IPS-11a (cell line): ENCODE measurements around the gene LAMTOR4.

ENCODE experiments used
- H3K4me3 ChIP-seq: one replicate; pipeline ENCODE4 v1.5.1; 2013; ENCODE audit warnings: low read depth, low read length, control low read depth

Gene LAMTOR4

DNA sequence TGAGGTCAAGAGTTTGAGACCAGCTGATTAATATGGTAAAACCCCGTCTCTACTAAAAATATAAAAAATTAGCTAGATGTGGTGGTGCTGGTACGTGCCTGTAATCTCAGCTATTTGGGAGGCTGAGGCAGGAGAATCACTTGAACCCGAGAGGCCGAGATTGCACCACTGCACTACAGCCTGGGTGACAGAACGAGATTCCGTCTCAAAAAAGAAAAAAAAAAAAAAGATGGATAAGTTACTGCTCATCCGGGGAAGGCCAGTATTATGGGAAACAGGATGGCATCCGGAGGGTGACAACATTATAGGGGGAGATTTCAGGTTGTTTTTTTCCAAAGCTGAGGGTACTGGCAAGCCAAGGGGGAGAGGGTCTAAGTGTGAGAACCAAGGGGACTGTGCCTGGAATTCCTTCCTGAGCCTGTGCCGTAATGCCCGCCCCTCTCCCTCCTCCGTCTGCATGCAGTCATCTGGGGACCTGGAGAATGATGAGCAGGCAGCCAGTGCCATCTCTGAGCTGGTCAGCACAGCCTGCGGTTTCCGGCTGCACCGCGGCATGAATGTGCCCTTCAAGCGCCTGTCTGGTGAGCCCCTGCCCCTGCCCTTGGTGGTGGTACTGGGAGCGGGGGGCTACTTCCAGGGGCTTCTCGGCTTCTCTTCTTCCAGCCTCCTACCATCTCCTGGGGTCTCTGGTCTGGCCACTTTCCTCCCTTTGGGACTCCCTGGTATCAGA lies 4.4 kb downstream of the LAMTOR4 start:
- H3K4me3 ChIP-seq, result no peak overlapping the region

DNA sequence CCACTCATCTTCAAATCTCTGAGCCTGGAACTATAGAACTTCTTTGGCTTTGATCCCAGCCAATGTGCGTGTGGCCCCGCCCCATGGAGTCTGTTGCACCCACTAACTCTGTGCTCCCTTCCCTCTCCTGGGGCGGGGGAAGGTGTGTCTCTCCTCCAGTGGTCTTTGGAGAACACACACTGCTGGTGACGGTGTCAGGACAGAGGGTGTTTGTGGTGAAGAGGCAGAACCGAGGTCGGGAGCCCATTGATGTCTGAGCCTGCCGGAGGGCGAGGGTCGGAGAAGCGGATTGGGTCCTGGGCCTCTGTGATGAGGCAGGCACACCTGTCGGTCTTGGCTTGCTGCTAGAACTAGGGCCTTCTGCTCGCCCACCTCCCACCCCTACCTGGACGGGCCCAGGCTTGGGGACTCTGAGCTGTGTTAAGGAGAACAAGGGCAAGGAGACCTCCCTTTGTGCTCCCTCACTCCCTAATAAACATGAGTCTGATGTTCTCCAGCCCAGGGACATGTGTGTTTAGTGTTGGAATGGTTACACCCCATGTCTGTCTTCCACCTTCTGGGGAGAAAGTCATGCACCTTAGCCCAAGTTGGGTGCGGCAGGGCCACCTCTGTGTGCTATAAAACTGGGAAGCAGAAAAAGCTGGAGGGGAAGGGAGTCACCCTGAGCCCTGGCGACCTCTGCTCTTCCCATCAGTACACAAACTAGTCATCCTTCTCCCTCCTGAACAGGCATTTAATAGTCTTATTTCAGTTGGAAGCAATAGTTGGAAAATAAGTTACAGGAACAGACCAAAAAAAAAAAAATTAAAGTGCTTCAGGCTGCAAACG lies 5.2 kb downstream of the LAMTOR4 start:
- H3K4me3 ChIP-seq, result no peak overlapping the region

DNA sequence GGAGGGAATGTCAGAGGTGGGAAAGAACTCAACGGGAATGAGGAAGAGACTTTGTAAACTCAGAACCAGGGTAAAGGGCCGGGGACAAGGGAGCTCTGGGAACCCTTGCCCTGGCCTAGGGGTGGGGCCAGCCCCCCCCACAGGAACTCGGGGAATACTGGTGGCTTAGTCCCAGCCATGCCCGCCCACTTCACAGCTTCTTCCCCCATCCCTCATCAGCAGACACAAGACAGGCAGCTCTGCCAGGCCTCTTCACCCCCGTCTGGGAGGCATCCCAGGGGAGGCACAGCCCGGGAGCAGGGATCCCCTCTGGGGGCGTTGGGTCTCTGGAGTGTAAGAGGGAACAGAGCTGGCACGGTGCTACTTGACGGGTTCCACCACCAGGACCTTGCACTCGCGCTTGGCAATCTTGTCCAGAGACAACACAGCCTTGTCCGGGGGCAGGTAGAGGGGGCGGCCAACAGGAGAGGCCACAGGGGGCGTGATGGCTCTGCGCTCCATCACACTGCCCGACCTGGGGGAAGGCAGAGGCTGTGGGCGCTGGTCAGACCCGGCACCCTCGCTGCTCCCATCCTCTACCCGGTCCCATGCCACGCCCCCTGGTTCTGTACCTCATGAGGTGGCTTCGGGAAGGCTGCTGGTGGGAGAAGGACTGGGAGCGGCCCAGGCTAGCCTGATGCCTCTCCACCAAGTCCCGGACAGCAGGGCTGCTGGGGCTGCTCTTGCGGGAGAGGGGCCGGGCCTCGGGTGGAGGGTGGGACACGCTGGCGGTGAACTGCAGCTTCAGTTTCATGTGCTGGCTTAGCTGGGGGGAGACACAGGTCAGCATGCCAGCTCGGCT lies 6.2 kb downstream of the LAMTOR4 start:
- H3K4me3 ChIP-seq, result no peak overlapping the region

DNA sequence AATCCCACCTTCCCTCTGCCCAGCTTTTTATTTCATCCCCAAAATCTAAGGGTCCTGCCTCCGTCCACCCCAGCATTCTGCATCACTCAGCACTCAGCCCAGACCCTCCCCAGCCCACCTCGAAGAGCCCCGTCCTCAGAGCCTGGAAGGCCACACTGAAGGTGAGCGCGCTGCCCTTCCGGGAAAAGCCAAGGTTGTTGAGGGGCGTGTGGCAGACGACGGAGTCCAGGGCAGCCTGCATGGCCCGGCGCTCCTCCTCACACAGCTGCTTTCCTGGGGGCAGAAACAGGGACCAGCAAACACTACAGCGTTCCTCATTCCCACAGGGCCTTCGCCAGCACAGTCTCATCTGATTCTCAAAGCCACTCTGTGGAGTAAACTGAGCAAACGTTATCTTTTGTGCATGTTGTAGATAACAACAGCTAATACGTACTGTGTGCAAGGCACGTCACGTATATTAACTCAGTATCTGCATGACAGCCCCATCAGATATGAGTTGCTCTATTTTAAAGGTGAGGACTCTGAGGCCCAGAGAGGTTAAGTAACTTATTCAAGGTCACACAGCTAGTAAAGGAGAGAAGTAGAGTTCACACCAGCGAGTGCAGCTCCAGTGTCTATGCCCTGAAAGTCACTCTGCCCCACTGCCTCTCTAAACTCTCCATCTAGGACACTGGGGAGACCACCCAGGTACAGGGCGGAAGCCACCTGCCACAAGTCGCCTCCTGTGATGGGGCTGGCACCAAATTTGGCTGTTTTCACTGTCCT lies 7.0 kb downstream of the LAMTOR4 start:
- H3K4me3 ChIP-seq, result no peak overlapping the region

DNA sequence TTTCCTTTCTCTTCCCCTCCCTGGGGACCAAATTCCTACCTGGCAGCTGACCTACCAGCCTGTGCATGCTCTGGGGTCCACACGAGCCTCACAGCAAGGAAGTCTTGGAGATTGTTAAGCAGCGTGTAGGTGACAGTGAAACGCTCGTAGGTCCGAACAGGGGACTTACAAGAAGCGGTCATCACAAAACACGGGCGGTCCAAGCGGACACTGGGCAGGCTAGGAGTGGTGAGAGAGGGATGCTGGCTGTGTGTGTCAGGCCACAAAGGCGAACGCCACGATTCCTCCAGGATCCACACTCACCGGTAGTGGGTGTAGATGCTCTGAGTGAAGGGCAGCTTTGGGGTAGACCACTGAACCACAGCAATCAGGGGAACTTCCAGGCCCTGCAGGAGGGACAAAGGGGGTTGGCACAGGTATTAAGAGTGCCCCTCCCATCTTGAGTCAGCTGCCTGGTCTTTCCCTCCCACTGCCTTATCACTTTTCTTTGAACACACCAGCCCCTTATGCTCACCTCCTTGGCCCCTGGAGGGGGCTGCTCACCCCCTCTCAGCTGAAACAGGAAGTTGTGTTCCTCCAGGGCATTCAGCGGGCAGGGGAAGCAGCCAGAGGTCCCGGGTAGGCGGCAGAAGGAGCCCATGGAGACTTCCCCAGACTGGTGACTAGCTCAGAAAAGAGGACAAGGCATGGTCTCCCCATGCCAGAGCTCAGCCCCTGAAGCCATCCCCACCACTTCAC lies 7.8 kb downstream of the LAMTOR4 start:
- no peak overlapping the region for H3K4me3 ChIP-seq

DNA sequence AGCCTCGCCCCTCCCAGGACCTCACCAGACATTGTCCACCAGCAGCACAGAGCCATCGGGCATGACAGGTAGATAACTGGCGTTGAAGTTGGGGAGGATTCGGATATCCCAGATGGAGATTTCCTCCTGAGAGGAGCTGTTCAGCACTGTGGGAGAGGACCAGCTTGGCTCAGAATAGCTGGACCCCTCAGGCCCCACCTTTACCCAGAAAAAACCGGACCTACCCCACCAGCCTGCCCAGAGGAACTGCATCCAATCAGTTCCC lies 8.3 kb downstream of the LAMTOR4 start:
- no peak overlapping the region for H3K4me3 ChIP-seq

DNA sequence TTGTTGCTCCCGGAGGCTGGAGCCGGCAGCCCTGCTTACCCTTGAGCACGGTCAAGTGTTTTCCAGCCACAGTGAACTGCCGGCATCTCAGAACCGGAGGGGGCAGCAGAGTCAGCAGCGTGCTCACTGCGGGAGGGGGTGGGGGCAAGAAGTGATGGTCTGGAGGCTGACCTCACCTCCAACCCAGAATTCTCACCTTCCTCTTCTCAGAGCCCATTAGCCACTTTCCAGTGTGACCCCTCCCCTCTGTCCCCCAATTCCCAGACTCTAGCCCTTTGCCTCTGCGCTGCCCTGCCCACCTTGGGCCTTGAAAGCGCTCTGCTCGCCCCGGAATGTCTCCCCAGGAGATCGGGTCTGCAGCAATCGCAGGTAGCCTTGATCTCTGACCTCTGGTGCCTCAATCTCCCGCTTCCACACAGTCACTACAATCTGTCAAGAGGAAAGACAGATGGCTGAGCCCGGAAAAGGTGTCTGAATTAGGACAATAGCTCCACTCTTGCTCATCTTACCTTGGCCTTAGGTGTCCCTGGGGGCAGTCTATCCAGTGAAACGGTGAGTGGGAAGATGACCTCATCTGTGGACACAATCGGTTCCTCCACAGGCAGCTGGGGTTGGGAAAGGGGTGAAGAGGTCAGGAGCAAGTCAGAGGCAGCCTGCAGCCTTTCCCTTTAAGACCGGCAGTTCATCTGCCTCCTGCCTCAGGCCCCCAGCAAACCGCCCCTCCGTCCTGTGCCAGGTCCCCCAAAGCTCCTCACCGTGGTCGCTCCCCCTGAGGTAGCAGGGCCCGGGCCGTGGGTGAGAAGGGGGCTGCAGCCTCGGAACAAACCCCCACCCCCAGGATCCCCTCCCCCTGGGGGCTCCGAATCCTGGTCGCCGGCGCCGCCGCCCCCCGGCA lies 8.9 kb downstream of the LAMTOR4 start:
- H3K4me3 ChIP-seq, result peak overlapping the region; percentile 60

DNA sequence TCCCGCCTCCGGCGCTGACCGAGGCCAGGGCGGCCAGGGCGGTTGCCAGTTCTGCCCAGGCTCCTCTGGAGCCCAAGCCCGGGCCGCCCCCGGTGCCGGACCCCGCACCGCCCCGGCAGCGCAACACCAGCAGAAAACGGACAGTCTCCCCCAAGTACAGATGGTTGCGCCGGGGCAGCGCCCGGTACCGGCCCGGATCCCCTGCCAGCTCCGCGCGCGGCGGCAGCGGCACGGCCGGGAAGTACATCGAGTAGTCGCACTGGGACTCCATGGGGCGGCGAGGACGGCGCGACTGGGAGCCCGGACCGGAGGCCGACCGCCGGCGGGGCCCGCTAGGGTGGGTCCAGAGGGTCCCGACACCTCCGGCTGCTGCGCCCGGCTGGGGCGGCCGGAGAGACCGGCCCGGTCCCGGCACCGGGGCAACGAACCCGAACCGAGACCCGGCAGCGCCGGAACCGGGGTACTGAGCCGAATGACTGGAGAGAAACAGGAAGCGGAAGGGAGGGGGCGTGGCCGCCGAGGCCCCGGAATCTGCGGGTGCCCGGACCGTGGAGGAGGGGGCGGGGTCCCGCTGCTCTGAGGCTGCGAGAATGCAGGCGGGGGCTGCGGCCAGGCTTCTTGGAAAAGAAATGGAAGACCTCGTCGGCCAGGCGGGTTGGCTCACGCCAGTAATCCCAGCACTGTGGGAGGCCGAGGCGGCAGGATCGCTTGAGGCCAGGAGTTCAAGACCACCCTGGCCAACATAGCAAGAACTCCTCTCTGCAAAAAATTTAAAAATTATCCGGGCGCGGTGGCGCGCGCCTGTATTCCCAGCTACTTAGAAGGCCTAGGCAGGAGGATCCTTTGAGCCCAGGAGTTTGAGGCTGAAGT lies 9.7 kb downstream of the LAMTOR4 start, which contains the start of gene TRAPPC14:
TRAPPC14 (minus strand) TSS at position 495 of the 870 bp plus-strand sequence; CDS start at position 271, 224 bp downstream.
- H3K4me3 ChIP-seq, result peak within 1 kb of the TSS; percentile 60

DNA sequence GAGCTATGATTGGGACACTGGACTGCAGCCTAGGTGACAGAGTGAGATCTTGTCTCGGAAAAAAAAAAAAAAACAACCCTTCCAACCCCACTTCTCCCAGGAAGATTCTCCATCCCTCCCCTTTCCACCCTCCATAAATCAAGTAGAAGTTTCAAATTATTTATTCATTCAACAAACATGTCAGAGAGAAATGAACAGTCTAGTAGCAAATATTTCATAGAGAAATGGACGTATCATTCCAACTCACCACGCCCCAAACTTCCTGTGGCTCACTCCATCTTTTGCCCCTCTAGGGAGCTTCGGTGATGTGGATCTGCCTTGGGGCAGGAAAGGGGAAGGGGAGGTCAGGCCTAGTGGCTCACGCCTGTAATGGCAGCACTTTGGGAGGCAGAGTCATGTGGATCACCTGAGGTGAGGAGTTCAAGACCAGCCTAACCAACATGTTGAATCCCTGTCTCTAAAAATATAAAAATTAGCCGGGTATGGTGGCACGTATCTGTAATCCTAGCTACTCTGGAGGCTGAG lies 10.4 kb downstream of the LAMTOR4 start:
- peak overlapping the region; percentile 60 for H3K4me3 ChIP-seq

DNA sequence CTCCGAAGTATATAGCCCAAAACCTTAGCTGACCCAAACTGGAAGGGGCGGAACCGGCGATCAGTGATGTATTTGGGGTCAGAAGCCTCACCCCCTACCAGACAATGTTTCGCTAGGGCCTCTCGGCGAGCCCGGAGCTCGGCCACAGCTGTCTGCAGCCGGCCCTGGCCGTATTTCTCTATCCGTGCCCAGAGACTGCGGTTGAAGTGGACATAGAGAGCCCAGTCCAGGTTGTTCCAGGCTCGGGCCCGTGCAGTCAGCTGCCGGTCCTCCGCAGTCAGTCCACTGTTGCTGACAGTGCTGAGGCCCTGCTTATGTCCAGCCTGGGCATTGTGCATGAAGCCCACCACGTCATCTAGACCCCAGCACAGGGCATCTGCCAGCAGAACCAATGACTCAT lies 11.3 kb downstream of the LAMTOR4 start:
- H3K4me3 ChIP-seq, result no peak overlapping the region

DNA sequence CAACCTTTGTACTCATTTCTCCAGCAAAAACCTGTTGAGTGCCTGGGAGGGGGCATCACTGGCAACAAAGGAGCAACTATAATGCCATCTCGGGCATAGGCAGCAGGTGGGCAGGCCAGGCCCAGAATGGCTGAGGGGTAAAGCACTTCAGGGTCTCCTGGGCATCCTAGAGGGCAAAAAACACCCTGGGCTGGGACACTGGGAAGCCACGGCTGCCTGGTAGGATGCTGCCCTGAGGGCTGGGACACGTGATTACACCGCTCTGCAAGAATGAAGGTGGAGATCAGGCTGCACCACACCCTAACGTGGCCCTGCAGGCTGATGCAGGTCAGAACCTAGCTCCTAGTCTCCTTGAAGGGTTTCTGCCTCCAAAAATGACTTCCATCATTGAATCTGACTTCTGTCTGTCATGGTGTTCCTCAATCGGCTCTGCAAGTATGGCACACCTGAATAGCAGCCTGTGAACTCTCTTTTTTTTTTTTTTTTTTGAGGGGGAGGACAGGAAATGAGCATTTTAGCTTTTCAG lies 14.4 kb downstream of the LAMTOR4 start:
- no peak overlapping the region for H3K4me3 ChIP-seq

DNA sequence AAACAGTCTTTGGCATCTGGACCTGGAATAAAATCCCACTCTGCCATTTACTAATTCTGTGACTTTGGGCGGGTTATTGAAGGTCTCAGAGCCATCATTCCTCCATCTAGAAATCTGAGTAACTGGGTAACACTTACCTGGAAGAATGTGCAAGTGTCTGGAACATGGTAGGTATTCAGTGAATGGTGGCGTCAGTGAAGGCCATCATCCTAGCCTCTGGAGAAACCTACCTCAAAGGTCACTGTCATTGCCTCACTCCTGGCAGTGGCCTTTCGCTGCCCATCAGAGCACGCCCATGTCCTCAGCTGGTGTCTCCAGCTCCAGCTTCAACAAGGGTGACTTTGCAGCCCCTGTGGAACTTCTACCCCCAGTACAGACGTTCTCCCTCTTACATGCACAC lies 15.2 kb downstream of the LAMTOR4 start:
- no peak overlapping the region for H3K4me3 ChIP-seq

DNA sequence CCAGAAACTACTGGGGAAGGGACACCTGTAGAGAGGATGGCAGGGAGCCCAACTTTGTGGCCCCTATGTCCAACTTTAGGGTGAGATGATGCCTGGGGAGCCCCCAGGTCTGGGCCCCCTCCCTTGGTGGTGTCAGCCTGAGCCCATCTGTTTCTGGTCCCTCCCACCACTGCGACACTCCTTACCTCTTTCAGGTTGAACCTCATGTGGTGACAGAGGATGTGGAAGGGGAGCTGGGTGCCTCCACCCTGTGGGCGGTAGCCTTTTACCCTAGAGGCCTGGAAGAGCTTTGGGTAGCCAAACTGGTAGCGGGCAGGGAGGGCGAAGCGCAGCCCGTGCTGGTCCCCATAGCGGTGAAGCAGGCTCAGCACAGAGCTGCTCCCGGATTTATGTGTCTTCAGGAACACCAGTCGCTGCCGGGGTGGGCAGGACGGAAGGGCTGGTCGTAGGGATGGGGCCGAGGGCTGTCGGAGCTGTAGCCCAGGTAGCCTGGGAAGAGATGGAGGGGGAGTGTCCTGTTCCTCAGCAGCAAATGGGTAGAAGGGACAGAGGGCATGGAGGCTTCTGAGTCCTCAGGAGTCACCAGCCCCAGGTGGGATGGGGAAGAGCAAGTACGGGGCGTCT lies 17.7 kb downstream of the LAMTOR4 start:
- H3K4me3 ChIP-seq, result no peak overlapping the region

DNA sequence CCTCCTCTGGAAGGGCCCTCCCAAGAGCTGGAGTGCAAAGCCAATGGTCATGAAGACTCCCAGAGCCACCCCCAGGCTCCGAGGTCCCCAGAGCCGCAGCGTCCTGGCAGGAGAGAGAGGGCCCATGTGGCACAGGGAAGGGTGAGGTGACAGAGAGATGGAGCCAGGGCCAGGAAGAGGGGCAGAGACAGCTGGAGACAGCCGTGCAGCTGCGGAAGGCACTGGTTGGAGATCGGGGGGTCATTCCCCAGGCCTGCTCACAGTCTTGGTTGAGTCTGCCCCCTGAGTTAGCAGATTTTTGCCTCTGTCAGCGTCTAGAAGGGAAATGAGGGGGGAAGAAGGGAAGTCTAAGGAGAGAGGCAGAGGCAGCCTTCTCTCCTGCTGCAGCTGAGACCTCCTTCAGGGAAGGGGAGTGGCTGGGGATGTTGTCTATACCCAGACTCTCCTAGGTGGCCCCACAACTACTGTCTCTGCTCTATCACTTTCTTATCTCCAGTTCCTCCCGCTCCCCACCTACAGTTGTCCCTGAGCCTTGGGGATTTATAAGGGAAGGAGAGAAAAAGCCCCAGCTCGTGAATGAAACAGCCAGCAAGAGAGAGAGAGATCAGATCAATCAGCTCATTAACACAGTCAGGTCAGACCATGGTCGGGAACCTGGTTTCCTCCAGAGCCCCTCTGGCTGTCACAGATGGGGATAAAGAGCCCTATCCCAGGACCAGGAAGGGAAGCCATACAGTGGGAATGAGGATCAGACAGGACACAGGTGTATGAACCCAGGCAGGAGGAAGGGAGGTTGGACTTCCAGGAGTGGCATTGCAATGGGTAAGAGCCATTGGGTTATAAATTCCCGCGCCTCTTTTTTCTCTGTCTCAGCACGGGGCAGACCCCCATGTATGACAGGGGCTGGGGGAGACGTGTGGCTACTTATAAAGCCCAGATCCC lies 18.5 kb downstream of the LAMTOR4 start:
- peak overlapping the region; percentile 21 for H3K4me3 ChIP-seq

DNA sequence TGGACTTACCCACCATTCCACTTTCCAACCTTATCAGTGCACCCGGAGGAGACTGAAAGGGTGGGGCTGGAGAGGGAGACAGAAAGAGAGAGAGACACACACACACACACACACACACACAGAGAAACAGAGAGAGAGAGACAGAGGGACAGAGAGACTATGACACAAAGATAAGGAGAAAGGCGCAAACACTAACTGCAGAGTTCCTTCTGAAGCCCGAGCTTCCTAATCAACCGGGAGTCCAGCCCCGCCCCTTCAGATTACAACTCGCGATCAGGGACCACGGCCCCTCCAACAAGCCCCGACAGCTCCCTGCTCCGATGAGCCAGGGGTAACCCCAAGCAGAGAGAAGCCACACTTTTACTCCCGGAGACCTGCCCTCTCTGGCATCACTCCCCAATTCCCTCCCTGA lies 19.2 kb downstream of the LAMTOR4 start:
- peak overlapping the region; percentile 21 for H3K4me3 ChIP-seq
